GM19035 (cell line): ENCODE measurements around the gene EDAR.

Source experiments
- ATAC-seq: cut with Tn5 transposase; IDR thresholded peaks from one replicate; pipeline ENCODE4 v1.9.1; 2021; ENCODE audit not compliant: unreplicated experiment

Gene EDAR

DNA sequence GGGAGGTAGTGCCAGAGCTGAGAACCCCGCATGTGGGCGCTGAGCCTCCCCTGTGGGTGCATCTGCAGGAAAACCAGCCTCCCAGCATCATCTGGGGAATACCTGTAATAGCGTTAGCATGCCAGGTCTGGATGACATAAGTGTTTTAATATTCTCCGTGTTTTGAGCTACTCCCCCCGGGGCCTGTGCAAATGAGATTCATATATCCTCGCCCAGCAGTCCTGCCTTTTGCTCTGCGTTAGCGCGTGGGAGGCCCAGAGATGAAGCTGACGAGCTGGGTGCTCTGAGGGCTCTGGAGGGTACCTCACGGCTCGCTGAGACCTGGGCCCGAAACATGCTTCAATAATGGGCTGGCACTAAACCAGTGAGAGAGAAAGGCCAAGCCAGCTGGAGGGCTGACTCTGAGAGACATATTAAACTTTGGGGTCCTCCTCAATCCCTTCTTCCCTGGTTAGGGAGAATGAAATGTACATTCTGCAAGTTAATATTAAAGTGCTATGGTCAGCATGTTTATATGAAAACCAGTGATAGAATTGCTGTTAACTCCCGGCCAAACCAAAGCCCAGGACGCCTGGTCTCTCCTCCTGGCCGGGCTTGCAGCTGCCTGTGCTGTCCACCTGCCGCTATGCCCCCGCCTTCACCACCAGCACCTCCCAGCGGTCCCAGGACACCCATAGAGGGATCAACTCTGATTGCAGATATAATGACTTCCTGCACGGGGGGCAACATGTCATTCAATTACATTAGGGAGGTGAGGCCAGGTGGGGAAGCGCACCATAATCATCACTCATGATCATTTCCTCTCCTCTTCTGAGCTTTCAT is 77.0 kb downstream of the EDAR start:
- ATAC-seq, result no peak

DNA sequence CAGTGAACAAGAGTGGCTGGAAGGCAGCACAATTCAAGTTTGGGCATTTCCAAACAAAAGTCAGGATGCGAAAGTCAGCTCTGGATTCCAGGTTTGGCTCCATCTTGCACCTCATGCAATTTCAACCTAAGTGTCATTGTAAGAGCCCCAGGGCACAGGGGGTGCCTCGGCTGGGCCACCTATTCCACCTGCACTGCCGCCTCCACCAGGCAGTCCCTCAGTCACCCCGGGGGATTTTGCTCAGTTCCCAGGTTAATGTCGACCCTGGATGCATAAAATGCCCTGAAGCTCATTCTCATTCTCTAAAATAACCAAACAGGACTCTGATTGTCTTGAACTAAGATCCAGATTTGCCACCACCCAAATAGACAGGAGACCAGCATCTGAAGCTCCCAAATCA is 77.6 kb downstream of the EDAR start:
- no peak for ATAC-seq

DNA sequence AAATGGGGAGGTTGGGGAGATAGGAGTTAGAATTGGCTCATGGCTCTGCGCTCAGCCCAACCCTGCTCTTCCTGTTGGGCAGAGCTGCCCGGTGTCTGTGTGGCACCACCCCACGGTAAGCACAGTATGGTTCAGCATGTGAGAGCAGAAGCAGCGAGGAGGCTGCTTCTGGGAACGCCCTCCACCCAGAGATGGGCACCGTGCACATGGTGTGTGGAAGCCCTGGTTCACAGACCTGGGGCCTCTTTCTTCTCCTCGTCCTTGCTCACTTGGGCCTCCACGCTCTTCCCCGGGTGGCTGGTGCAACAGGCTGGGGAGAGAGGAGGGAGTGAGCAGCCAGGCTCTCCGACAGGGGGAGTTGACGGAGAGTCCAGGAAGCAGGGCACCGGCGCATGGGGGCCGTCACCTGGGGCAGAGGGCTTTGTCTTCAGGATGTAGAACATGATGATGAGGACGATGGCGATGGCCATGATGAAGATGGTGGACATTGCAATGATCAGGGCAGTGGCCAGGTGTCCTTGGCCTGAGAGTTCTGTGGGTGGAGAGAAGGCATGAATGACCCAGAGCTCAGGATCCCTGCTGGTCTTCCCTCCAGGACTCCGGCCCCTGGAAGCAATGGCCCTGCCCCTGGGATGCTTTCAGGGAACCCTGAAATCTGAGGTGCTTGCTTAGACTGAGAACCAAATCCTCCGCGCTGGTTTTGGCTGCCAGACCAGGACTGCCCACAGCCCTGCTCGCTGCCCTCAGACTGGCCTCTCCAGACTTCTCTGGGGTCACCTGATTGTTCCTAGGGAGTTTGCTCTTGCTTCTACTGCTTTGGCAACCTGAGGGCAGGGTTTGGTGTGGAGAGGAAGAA is 78.3 kb downstream of the EDAR start:
- ATAC-seq, result no peak

DNA sequence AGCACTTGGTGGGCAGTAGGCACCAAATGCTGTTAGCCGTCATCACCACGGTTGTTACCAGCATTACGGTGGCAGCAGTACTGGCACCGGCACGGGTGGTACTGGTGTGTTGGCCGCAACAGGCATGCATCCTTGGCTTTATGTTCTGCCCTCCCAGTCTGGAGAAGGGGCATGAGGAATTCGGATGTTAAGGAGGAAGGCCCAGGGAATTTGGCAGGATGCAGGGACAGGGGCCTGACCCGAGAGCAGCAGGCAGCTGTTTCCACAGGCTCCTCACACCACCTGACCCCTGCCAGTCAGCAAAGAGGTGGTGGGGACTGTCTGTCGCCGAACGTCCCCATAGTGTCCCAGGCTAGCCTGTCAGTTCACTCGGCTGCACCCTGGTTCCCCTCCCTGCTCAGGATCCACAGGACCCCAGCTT is 79.0 kb downstream of the EDAR start:
- ATAC-seq, result no peak

DNA sequence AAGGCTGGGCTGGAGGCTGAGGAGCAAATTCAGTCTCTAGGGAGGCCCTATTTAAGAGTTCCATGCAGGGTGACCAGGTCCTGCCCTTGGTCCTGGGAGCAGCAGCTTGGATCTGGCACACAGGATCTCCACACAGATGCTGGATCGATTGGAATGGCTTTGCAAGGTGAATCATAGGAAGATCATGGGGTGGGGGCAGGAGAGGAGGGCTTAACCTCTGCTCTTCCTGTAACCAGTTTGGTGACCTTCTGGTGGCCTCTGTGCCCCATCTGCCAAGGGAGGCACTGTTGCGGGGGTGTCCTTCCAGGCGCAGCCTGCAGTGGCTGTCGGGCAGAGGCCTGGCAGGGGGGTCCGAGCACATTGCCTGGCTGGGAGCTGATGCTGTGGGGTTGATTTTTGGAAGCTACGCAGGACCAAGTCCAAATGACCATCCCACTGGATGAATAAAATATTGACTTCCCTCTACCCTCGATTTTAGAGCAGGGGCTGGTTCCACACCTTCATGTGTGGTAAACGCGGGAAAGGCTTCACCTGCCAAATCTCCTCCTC is 79.7 kb downstream of the EDAR start:
- no peak for ATAC-seq

DNA sequence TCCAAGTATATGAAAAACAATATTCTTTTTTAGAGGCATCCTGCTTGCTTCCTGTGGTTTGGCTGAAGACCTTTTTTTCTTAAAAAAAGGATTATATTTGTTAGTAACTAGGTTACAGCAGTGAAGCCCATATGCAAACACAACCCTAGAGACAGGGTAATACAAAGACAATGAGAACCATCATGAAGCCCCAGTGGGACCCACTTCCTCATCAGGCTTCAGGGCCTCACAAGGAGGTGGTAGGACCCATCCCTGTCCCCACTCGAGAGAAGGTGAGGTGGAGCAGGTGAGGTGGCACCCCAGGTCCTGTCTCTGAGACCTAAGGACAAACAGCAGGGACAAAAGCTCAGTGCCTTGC is 80.3 kb downstream of the EDAR start:
- ATAC-seq, result no peak

DNA sequence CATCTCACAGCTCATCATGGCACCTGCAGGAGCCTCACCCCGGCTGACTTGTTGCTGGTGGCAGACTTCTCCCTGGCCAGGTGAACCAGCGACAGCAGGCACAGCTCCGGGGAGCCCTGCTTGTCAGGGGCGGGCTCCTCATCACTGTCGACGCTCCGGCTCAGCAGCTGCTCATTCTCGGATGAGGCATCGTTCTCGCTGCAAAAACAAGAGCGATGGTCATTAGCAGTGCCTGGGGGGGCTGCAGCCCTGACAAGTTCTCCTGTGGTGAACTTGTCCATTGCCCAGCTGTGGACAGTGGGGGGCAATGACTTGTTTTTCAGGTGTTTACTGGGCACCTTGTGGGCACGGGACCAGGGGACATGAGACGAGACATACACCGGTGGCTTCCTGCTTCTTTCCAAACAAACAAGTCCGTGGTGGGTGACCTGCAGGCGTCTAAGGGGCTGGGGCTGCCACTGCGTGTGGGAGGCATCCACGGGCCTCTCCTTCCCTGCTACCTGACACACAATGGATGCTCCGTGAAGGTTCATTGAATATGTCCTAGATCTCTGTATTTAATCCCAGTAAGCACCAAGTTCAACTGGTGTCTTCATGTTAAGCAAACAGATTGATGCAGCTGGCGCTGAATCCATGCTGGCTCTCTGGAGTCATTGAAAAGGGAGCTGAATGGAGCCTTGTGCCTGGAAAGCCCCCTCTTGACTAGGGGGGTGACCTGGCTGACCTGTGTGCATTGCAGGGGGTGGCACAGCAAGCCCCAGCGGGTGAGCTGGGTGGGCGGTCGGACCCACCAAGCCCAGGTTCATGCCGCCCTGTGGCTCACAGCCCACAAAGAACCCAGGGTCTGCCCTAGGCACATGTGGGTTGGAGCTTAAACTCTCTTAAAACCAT is 81.0 kb downstream of the EDAR start:
- no peak for ATAC-seq

DNA sequence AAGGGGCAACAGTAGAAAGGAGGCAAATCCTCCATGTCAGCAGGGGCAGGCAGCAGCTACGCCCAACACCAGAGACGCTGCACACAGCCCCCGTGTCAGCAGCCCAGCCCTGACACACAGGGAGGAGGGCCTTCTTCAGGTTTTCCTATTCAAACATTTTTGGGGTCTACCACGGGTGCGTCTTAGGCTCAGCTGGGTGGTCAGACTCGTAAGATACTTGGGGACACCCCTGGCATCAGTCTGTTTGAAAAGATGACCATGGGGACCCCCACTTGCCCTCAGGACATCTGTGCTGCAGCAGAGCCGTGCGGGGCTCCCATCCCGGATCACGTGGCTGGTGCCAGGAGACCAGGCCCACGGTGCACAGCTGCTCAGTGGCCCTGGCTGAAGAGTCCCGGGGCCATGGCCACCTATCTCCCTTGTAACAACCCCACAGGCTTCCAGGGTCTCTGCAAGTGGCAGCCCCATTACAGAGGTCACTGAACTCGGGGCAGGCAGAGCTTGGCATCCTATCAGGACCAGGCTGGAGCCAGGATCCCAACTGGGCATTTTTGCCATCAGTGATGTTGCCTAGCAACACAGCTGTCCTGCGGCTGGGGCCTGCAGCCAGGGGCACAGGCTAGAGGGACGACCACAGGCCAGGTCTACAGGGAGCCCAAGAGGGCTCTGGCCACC is 82.5 kb downstream of the EDAR start:
- ATAC-seq, result no peak

DNA sequence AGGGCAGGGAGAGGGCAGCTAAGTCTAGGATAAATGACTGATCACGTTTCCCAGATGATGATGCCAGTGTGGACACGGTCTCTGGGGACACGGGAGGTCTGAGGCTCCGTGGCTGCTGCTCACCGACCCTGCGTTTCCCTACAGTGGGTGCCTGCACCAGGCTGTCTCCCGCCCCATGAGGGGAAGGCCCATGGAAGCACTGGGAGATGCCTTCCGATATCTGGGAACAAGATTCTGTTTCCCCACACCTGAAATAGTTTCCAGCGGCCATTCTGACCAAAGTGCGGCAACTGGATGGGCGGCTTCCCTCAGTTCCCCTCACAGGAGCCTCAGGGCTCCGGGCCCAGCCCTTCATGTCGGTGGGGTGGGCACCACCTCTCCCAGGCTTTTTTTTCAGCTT is 83.1 kb downstream of the EDAR start:
- no peak for ATAC-seq

DNA sequence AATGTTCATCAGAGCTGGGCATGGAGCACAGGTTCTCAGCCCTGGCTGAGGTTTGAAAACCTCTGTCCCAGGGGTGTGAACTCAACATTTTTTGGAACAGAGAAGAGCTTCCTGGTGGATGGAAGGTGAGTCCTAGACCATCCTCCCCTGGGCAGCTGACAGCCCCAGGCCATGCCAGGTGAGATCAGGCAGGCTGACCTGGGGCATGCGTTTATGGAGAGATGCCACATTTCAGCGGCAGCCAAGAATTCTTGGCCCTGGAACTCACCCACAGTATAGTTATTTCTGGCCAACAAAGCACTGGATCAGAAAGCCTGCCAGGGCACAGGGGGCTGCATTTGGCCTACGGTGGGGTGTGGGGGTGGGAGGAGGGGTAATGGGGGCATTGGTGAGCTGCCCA is 83.8 kb downstream of the EDAR start:
- no peak for ATAC-seq

DNA sequence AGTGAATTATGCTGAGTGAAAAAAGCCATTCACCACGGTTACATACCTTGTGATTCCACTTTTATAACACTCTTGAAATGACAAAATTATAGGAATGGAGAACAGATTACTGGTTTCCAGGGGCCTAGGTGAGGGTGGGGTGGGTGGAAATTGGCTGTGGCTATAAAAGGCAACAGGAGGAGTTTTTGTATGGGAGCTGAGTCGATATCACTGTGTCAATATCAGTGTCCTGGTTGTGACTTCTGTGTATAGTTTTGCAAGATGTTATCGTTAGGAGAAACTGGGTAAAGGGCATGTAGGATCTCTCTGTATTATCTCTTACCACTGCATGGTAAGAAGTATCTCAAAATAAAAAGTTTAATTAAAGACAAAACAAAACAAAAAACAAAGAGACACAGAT is 84.3 kb downstream of the EDAR start:
- ATAC-seq, result no peak

DNA sequence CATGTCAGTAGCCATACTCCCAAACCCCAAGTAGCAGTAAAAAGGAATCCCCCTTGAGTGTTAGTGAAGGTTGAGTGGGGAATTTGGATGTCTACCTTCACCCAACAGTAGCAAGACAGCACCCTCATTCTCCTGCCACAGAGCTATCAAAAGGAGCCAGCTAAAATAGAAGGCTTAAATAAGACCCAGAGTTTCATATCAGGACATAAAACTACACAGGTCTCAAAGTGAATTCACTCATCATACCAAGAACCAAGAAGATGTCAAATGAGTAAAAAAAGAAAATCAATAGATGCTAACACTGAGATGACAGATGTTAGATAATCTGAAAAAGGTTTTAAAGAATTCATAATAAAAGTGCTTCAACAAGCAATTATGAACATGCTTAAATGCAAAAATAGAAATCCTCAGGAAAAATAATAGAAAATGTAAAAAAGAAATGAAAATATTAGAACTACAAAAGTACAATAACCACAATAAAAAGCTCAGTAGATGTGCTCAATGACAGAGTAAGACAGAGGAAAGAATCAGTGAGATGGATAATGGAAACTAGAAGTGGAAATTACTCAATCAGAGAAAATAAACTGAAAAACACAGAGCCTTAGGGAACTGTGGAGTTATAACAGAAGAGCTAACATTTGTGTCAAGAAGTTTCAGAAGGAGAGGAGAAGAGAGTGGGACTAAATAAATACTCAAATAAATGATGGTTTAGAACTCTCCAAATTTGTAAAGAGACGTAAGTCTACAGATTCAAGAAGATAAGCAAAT is 90.5 kb downstream of the EDAR start:
- no peak for ATAC-seq

DNA sequence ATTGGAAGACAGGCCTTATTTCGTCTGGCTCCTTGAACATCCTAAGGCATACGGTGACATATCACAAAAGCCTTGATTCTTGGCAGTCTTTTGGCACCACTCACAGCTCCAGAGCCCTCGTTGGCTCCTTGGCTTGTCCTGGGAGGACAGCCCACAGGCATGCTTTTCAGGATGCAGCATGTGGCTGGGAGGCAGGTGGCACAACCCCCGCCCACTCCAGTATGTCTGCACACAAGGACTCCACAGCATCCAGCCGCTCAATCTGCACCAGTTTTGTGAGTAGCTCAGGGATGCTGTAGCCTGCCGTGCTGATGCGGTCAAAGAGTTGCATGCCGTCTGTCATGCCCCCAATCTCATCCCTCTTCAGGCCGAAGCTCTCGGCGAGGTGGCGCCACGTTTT is 92.3 kb downstream of the EDAR start:
- ATAC-seq, result no peak

DNA sequence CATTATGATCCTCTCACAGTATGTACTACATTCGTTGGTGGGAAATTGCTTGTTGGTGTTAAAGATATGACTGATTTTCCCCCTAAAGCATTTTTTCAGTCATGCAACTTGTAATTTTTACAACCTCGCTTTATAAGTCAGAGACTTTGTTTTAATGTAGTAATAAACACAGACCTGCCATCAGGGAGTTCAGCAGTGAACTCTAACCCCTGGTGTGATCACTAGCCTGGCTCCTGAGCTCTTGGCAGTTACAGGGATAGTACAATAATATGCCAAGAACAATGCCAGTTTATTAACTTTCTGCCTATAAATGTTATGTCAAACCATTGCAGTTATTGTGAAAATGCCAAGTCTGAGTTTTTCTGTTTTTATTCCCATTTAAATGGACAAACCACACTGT is 93.8 kb downstream of the EDAR start:
- no peak for ATAC-seq

DNA sequence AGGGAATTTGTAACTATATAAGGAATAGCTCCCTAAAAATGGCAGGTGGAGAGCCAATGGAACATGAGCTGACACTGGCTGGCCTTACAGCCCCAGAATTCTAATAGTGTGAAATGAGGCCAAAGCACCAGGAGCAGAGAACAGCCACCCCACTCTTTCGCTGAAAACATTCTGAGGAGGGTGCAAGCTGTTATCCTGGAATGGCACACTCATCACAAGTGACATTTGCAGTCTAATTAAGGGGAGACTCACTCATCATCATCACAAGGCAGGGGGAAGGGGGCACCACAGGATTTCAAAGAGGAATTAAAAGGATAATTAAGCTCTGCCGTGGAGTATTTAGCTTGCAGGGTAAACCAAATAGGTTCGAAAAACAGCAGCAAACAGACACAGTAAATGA is 94.3 kb downstream of the EDAR start:
- ATAC-seq, result no peak

DNA sequence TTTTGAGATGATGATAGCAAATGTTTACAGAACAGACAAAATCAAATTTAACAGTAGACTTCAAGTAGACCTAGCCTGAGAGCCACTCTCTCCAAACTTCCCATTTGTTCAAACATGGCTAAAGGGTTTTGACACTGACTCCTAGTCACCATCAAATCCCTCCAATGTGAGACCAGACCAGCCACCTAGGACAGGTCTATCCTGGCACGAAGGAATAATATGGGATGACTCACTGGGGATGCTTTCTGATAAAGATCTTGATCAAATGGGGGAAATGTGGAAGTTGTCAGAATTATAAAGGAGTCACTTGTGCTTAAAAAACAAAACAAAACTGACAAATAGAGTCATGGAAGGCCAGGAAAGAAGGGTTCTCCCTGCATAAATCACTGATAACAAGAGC is 95.7 kb downstream of the EDAR start:
- ATAC-seq, result no peak

DNA sequence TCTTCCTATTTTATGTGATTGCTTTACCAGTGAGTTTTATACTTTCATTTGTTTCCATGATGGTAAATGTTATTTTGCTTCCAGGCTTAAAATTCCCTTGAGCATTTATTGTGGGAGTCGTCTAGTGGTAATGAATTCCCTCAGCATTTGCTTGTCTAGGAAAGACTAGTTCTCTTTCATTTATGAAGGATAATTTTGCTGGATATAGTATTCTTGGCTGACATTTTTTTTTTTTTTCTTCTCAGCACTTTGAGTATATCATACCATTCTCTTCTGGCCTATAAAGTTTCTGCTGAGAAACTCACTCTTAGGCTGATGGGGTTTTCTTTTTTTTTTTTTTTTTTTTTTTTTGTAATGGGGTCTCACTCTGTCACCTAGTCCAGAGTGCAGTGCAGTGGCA is 99.1 kb downstream of the EDAR start:
- ATAC-seq, result no peak

DNA sequence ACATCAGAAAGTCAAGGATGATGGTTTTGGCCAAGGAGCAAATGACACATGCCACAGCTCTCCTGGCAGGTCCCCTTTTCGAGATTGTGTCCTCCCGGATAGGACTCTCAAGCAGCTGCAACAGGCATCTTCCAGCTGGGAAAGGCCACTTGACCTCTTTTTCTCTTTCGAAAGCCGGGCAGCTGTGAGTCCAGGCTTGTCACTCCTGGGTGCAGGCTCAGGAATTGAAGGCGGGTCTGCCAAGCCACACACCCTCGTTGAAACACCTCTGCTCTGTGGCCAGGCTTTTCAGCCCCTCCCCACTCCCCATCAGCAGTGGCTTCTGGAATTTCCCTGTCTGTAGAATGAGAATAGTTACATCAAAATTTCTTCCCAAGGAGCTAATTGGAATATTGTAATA is 104.4 kb downstream of the EDAR start:
- ATAC-seq, result no peak

DNA sequence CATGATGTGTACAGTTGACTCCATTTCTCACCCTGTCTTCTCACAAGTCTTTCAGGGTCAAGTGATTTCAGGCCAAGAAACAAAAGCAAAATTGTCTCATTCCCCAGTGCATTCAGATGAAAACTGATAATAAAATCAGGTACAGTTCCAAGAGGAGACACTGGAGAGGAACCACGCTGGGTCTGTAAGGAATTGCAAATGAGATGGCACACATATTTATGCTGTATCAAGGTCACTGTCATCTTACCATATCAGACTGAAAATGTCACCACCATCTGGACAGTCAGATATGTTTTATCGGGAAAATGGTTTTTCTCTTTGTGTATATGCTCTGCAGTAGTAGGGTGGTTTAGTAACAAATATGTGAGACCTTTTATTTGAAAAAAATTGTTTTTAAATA is 110.7 kb downstream of the EDAR start:
- ATAC-seq, result no peak

DNA sequence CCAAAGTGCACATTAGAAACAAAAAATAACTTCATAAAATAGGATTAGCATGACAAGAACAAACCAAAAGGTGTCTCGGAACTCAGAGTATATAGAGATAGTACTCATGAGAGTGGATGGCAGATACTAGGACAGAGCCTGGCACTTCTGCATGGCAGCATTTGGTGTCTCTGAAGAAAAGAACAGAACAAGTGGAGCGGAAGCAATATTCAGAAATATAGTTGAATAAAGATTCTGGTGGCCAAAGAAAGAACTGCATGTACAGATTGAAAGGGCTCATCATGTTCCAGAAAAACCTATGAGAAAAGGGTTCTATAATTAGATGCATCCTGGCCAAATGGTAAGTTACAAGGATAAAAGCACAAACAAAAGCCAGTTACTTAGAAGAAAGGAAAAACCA is 111.5 kb downstream of the EDAR start:
- ATAC-seq, result no peak
